Endodermal cell (in vitro differentiated cells): ENCODE measurements around the gene CCK. TPM values are rescaled to one million over a fixed set of nuclear protein-coding genes. Genes with fewer than 3 reads are reported as not detected.

Source experiments
- DNase-seq: peaks from one replicate; pipeline ENCODE4 v3.0.0-alpha.2; 2017
- H3K27ac ChIP-seq: 2 replicates; pipeline ENCODE4 v1.5.1; 2013; ENCODE audit warnings: mild to moderate bottlenecking, low read depth, low read length, moderate library complexity
- H3K27me3 ChIP-seq: 2 replicates; pipeline ENCODE4 v1.6.1; 2013; ENCODE audit warnings: mild to moderate bottlenecking, low read length, moderate library complexity; ENCODE audit not compliant: insufficient read depth, control insufficient read depth, poor library complexity, severe bottlenecking
- H3K36me3 ChIP-seq: 2 replicates; pipeline ENCODE4 v1.7.0; 2013; ENCODE audit warnings: mild to moderate bottlenecking, low read length, moderate library complexity; ENCODE audit not compliant: control insufficient read depth, insufficient read depth
- H3K4me1 ChIP-seq: one replicate; pipeline ENCODE4 v1.7.0; 2013; ENCODE audit warnings: low read length; ENCODE audit not compliant: control insufficient read depth, insufficient read depth
- H3K4me3 ChIP-seq: 2 replicates; pipeline ENCODE4 v1.5.1; 2013; ENCODE audit warnings: mild to moderate bottlenecking, low read length, moderate library complexity
- H3K9ac ChIP-seq: 2 replicates; pipeline ENCODE4 v1.6.1; 2013; ENCODE audit warnings: mild to moderate bottlenecking, low read length, moderate library complexity; ENCODE audit not compliant: poor library complexity, severe bottlenecking; ENCODE audit errors: extremely low read depth
- H3K9me3 ChIP-seq: 2 replicates; pipeline ENCODE4 v1.6.1; 2013; ENCODE audit warnings: mild to moderate bottlenecking, low read length, moderate library complexity; ENCODE audit not compliant: control insufficient read depth
- H3K27ac Mint-ChIP-seq: 2 replicates; pipeline ENCODE4 v1.8.0; 2020; ENCODE audit warnings: mixed read lengths
- H3K27me3 Mint-ChIP-seq: 2 replicates; pipeline ENCODE4 v1.8.0; 2021; ENCODE audit warnings: mild to moderate bottlenecking, mixed read lengths; ENCODE audit not compliant: insufficient read depth
- H3K36me3 Mint-ChIP-seq: 2 replicates; pipeline ENCODE4 v1.8.0; 2020; ENCODE audit warnings: low read depth, mixed read lengths
- H3K4me1 Mint-ChIP-seq: 2 replicates; pipeline ENCODE4 v1.8.0; 2020; ENCODE audit warnings: mixed read lengths
- H3K4me3 Mint-ChIP-seq: 2 replicates; pipeline ENCODE4 v1.8.0; 2020; ENCODE audit warnings: mild to moderate bottlenecking, moderate library complexity, mixed read lengths
- H3K9me3 Mint-ChIP-seq: 2 replicates; pipeline ENCODE4 v1.8.0; 2020; ENCODE audit warnings: mild to moderate bottlenecking, mixed read lengths
- WGBS, 2 experiments: methylation state at CpG; one replicate each; pipeline versions ENCODE4 v1.1.5 to v1.1.7; 2013; ENCODE audit warnings: missing lambda C conversion rate in 2 of 2, mixed read lengths in 1 of 2; ENCODE audit not compliant: insufficient coverage in 1 of 2, insufficient read length in 1 of 2; 5-methylcytosine and 5-hydroxymethylcytosine counted together
- total RNA-seq, 2 donors: library from RNA; stranded (reverse); fragmentation: NEBNext Ultra II Directional in 1 of 2; extraction: Animal tissue kit (Norgen Biotek cat#: 25700) in 1 of 2; gene quantifications; 2 replicates in 1 of 2; 3 replicates in 1 of 2; pipeline ENCODE4 v1.2.1, GENCODE V29; 2021
- TF ChIP-seq, protein P1 (sequence below): fragments of 200-600 bp; sonication (generic); conservative IDR thresholded peaks from 2 replicates; pipeline ENCODE4 v1.5.0; 2021; ENCODE audit warnings: antibody characterized with exemption, mild to moderate bottlenecking

Gene CCK
- total RNA-seq, 2 donors from 2014 or later, result 0.64 to 0.97 TPM

DNA sequence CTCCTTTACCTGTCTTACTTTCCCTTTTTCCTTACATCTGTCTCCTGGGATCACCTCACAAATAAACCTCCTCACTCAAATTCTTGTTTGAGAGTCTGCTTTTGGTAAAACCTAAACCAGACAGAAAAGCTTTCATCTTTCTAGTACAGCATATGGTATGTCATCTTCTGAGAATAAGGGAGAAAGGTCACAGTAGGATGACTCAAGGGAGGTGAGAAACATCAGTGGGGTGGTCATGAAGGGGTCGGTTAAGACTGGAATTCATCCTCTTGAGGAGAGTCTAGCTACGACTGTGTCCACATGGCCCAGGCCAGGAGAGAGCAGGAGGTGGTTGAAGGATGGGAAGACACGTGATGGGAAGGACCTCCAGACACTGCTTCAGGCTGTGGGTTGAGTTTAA lies 34.8 kb upstream of the CCK start:
- Mint-ChIP-seq H3K9me3 (no peaks in the 10 kb centered on the region), H3K36me3 (no peaks in the 10 kb centered on the region), H3K27me3 (peaks cover 21% of the 10 kb centered on the region), H3K4me1 (no peaks in the 10 kb centered on the region), H3K27ac (no peak overlapping the region), H3K4me3 (no peak overlapping the region)
- 79 to 90% methylated on average over 2 to 3 of the region's 3 CpGs for WGBS, 2 experiments
- Histone ChIP-seq H3K9ac (no peak overlapping the region), H3K4me1 (no peaks in the 10 kb centered on the region), H3K4me3 (no peak overlapping the region), H3K36me3 (no peaks in the 10 kb centered on the region), H3K27me3 (peaks cover 6% of the 10 kb centered on the region), H3K27ac (no peak overlapping the region), H3K9me3 (no peaks in the 10 kb centered on the region)
- TF ChIP-seq, protein P1, sequence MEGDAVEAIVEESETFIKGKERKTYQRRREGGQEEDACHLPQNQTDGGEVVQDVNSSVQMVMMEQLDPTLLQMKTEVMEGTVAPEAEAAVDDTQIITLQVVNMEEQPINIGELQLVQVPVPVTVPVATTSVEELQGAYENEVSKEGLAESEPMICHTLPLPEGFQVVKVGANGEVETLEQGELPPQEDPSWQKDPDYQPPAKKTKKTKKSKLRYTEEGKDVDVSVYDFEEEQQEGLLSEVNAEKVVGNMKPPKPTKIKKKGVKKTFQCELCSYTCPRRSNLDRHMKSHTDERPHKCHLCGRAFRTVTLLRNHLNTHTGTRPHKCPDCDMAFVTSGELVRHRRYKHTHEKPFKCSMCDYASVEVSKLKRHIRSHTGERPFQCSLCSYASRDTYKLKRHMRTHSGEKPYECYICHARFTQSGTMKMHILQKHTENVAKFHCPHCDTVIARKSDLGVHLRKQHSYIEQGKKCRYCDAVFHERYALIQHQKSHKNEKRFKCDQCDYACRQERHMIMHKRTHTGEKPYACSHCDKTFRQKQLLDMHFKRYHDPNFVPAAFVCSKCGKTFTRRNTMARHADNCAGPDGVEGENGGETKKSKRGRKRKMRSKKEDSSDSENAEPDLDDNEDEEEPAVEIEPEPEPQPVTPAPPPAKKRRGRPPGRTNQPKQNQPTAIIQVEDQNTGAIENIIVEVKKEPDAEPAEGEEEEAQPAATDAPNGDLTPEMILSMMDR, result no peak
- DNase-seq, result no peak

DNA sequence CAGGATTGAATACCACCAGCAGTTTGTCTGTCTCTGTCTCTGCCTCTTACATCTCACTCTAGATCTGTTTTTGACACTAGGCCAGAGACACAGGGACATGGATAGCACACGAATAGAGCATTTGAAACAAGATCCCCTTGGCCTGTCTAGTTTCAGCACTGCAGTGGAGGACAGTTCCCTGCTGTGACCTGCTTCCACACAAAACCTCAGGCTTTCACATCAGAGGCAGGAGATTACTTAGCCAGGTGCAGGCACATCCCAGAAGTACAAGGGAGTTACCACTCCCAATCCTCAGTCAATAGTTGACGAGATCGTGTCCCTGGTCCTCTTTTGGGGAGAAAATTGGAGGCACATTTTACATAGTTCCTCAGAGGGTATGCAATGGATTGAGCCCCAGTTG lies 34.0 kb upstream of the CCK start:
- H3K4me1 Mint-ChIP-seq, result no peaks in the 10 kb centered on the region
- no peak overlapping the region for H3K4me3 ChIP-seq
- peaks cover 20% of the 10 kb centered on the region for H3K27me3 Mint-ChIP-seq
- H3K4me3 Mint-ChIP-seq, result no peak overlapping the region
- H3K9me3 ChIP-seq, result no peaks in the 10 kb centered on the region
- TF ChIP-seq, protein P1, result no peak
- no peaks in the 10 kb centered on the region for H3K4me1 ChIP-seq
- H3K27ac Mint-ChIP-seq, result no peak overlapping the region
- DNase-seq, result peak; percentile 79
- H3K36me3 Mint-ChIP-seq, result no peaks in the 10 kb centered on the region
- no peak overlapping the region for H3K27ac ChIP-seq
- peaks cover 6% of the 10 kb centered on the region for H3K27me3 ChIP-seq
- no peaks in the 10 kb centered on the region for H3K9me3 Mint-ChIP-seq
- H3K9ac ChIP-seq, result no peak overlapping the region
- WGBS, 2 experiments, result 59 to 90% methylated on average over 2 to 3 of the region's 3 CpGs
- H3K36me3 ChIP-seq, result no peaks in the 10 kb centered on the region

DNA sequence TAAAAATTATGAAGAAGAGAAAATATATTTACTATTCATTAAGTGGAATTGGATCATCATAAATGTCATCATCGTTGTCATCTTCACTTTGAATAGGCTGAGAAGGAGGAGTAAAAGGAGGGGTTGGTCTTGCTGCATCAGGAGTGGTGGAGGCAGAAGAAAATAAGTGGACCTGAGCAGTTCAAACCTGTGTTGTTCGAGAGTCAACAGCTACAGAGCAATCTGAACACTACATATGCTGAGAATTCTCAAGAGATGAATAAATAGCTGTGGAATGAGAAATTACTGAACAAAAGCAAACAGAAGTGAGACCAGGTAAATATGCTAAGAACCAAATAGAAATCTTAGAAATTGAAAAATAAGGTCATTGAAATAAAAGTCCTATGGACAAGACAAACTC lies 32.3 kb upstream of the CCK start:
- WGBS, 2 experiments, result 79% methylated on average over 2 of the region's 2 CpGs; no CpG with 5 or more reads in 1 of the 2 experiments
- TF ChIP-seq, protein P1, result no peak
- Mint-ChIP-seq H3K9me3 (no peaks in the 10 kb centered on the region), H3K4me1 (no peaks in the 10 kb centered on the region), H3K36me3 (no peaks in the 10 kb centered on the region), H3K27me3 (peaks cover 21% of the 10 kb centered on the region), H3K27ac (no peak overlapping the region), H3K4me3 (no peak overlapping the region)
- no peak overlapping the region for H3K27ac ChIP-seq
- H3K36me3 ChIP-seq, result no peaks in the 10 kb centered on the region
- no peak overlapping the region for H3K4me3 ChIP-seq
- H3K27me3 ChIP-seq, result peaks cover 6% of the 10 kb centered on the region
- H3K9ac ChIP-seq, result no peak overlapping the region
- DNase-seq, result no peak
- H3K4me1 ChIP-seq, result no peaks in the 10 kb centered on the region
- H3K9me3 ChIP-seq, result no peaks in the 10 kb centered on the region
